Islet precursor cell (in vitro differentiated cells): Measurements from ENCODE around the gene PRDX5.

Experiments
- DNase-seq: peaks from one replicate; pipeline ENCODE4 v3.0.0-alpha.2; 2018

PRDX5 gene

GRCh38 chr11:64327993-64328392 is 10.1 kb downstream of the PRDX5 start:
- no peak for DNase-seq

DNA sequence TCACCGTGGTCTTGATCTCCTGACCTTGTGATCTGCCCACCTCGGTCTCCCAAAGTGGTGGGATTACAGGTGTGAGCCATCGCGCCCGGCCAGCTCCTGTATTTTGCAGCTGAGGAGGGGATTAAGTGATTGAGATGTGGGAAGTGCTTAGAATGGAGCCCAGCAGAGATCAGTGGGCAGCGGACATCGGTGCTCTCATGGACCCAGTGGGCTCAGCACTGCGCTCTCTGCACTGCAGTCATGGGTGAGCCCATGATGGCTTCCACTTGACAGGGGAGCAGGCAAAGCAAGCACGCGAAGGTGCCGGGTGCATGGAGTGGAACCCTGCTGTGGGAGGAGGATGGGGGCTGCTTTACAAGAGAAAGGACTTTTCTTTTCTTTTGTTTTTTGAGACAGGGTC is 13.0 kb downstream of the PRDX5 start:
- DNase-seq, result no peak

GRCh38 chr11:64331569-64332371 is 13.8 kb downstream of the PRDX5 start:
- DNase-seq, result peak; percentile 82

DNA sequence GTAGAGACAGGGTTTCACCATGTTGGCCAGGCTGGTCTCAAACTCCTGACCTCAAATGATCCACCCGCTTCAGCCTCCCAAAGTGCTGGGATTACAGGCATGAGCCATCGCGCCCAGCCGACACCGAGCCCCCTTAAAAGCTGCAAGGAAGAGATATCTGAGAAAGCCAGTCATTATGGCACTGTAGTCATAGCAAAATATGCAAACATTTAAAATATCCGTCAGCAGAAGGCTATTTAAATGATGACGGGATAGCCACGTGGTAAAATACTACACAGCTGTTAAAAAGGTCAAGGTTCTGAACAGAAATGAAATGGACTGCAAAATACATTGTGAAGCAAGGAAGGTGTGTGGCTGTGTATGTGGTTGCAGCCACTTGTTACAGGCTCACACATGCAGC is 15.6 kb downstream of the PRDX5 start:
- no peak for DNase-seq

- DNase-seq, result peak; percentile 99
Measured at GRCh38 chr11:64334764-64335735, 17.1 kb downstream of the PRDX5 start.

GRCh38 chr11:64337538-64338249 is 19.8 kb downstream of the PRDX5 start:
- DNase-seq, result no peak

DNA sequence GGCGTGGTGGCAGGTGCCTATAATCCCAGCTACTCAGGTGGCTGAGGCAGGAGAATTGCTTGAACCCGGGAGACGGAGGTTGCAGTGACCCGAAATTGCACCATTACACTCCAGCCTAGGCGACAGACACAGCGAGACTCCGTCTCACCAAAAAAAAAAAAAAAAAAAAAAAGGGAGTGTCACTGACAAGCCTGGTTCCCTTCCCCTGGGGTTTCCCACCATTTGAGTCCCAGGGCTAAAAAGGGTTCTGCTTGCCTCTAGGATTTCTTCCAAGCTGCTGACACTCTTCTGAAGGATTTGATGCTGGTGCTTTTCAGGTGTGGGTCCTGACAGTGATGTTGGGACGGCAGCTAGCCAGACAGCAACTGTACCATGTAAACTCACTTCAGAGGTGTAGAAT is 20.8 kb downstream of the PRDX5 start:
- no peak for DNase-seq

- DNase-seq, result no peak
Measured at GRCh38 chr11:64339286-64339685, 21.4 kb downstream of the PRDX5 start.

DNA sequence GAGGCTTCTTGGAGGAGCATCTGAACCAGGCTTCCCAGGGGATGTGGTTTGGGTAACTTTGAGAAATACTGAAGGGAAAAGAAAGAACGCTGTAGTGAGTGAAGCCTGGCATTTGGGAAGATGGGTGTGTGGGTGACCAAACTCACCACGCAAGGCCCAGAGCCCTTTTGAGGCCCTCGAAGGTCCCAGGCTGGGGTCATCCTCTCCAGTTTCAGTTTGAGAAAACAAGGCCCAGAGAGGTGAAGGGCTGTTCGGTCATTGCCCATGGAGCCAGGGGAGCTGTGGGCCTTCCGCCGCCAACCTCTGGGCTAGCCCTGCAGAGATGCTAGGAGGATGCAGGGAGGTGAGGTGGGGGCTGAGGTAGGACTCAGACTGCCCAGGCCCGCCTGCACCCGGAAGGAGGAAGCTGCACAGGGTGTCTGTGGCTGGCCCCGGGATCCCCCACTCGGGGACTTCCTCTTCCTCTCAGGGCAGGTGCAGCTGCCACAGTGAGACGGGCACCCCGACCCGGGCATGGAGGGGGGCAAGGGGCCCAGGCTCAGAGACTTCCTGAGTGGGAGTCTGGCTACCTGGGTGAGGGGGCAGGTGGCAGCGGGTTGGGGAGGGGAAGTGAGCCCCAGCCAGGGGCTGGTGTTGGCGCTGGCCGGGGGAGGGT is 22.0 kb downstream of the PRDX5 start, which contains the start of gene CCDC88B:
Gene CCDC88B, plus strand, starts transcription at position 451 of the 655 bp plus-strand sequence. Its CDS starts 63 bp downstream, at position 514.
- DNase-seq, result no peak

- peak; percentile 84 for DNase-seq
Measured at GRCh38 chr11:64340671-64341335, 22.9 kb downstream of the PRDX5 start.

DNA sequence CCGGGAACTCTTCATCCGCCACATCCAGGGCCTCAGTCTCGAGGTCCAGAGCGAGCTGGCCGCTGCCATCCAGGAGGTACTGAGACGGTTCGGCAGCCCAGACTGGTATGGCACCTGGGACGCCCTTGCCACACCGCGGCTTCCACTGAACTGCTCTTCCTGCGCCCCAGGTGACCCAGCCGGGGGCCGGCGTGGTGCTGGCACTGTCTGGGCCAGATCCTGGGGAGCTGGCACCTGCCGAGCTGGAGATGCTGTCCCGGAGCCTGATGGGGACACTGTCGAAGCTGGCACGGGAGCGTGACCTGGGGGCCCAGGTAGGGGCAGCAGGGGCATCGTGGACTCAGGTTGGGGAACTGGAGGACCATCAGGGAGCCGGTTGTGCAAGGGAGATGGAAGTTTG is 23.5 kb downstream of the PRDX5 start:
- peak; percentile 45 for DNase-seq

DNA sequence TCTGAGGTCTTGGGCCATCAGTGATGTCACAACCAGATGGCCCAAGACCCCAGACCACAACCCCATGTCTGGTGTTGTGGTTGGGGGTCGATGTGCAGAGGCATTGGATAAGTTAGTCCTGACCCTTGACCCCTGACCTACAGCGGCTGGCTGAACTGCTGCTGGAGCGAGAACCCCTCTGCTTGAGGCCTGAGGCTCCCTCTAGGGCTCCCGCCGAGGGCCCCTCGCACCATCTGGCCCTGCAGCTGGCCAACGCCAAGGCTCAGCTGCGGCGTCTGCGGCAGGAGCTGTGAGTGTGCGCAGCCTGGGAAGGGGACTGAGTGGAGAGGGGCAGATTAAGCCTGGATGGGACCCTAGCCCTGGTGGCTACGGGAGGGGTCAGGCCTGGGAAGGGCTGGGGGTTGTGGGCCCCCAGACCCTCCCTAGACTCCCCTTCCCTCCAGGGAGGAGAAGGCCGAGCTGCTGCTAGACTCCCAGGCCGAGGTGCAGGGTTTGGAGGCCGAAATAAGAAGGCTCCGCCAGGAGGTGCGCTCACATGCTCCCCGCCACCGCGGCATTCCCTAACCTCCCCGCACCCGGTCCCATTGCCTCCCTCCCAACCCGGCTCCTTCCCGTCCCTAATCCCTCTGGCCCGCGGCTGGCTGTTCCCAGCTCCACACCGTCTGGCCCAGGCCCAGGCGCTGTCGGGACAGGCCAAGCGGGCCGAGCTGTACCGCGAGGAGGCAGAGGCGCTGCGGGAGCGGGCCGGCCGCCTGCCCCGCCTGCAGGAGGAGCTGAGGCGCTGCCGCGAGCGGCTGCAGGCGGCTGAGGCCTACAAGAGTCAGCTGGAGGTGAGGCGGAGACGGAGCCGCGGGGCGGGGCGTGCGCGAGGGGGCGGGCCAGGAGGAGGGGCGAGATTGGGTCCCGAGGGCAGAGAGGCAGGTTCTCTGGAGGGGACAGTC is 24.2 kb downstream of the PRDX5 start:
- DNase-seq, result peak; percentile 97

- DNase-seq, result peak; percentile 51
Measured at GRCh38 chr11:64342869-64343745, 25.2 kb downstream of the PRDX5 start.

DNA sequence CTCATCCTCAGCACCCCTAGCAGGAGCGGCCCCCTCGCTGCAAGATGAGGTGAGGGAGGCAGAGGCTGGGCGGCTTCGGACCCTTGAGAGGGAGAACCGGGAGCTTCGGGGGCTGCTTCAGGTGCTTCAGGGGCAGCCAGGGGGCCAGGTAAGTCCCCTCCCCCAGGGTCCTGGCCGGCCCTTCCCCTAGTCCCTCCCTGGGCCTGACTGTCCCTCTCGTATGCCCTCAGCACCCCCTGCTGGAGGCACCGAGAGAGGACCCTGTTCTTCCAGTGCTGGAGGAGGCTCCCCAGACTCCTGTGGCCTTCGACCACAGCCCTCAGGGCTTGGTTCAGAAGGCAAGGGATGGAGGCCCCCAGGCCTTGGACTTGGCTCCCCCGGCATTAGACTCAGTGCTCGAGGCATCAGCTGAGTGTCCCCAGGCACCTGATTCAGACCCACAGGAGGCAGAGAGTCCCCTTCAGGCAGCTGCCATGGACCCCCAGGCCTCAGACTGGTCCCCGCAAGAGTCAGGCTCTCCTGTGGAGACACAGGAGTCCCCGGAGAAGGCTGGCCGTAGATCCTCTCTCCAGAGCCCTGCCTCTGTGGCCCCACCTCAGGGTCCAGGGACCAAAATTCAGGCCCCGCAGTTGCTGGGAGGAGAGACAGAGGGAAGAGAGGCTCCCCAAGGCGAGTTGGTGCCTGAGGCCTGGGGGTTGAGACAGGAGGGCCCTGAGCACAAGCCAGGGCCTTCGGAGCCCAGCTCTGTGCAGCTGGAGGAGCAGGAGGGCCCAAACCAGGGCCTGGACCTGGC is 26.0 kb downstream of the PRDX5 start:
- DNase-seq, result peak; percentile 68

GRCh38 chr11:64344787-64345186 is 26.9 kb downstream of the PRDX5 start:
- peak; percentile 47 for DNase-seq

GRCh38 chr11:64347193-64347867 is 29.4 kb downstream of the PRDX5 start:
- DNase-seq, result peak; percentile 33

DNA sequence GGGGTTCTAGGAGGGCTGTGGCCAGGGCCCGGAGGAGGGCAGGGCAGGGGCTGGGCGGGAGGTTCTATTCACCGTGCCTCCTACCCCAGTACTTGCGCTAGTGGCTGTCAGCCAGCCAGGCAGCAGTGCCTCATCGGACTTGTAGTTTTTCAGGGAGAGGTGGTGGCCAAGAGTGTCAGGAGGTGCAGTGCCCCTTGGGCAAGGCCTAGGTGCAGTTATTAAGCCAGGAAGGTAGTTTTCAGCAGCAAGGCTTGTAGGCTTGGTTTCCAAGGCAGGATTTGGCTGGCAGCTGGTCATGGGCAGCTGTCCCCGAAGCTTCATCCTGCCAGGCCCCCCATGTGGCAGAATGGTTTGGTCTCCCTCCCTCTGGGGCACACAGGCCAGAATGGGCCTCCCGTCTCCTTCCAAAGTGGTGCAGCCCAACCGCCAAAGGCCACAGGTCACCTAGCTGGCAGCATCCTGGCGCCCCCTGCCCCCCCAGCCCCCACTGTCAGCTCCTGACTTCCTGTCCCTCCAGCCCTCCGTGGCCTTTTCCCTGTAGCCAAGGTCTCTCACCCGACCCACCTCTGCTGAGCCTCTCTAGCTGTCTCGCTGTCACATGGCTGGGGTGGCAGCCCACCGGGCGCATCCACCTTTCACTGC is 30.6 kb downstream of the PRDX5 start:
- peak; percentile 40 for DNase-seq

DNA sequence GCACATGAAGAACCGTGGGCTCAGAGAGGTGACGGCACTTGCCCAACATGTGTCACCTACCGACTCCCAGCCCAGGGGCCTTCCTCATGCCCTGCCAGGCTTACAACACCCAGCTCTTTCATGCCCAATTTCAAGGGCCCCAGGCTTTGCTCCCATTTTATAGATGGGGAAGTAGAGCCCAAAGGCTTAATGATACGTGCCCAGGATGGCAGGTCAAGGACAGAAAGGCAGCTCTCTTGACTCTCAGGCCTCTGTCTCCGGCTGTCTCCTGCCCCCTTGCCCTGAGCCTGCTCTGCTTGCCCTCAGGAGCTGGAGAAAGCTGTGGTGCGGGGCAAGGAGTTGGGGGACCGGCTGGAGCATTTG is 31.1 kb downstream of the PRDX5 start:
- DNase-seq, result peak; percentile 45
